Spinal cord (tissue), 10 donors: ENCODE results near the gene DRAP1. TPM values are rescaled to one million over a fixed set of nuclear protein-coding genes. Genes with fewer than 3 reads are reported as not detected.

Experiments
- DNase-seq, 6 donors: peaks; one replicate each; pipeline versions ENCODE4 v3.0.0 to v3.0.0-alpha.2; 2013 to 2015; ENCODE audit warnings: low spot score in 6 of 6, low read depth in 4 of 6
- H3K27ac ChIP-seq: one replicate; pipeline ENCODE4 v1.5.1; 2013; ENCODE audit warnings: low read depth, low read length, control low read depth
- H3K27me3 ChIP-seq: one replicate; pipeline ENCODE4 v1.6.1; 2013; ENCODE audit warnings: low read length; ENCODE audit not compliant: control insufficient read depth, insufficient read depth
- H3K36me3 ChIP-seq: one replicate; pipeline ENCODE4 v1.6.1; 2013; ENCODE audit warnings: low read length; ENCODE audit not compliant: control insufficient read depth, insufficient read depth
- H3K4me1 ChIP-seq: one replicate; pipeline ENCODE4 v1.6.1; 2013; ENCODE audit warnings: low read length; ENCODE audit not compliant: control insufficient read depth, insufficient read depth
- H3K4me3 ChIP-seq: one replicate; pipeline ENCODE4 v1.5.1; 2013; ENCODE audit warnings: low read depth, low read length, control low read depth
- H3K9me3 ChIP-seq: one replicate; pipeline ENCODE4 v1.6.1; 2013; ENCODE audit warnings: low read length; ENCODE audit not compliant: control insufficient read depth, insufficient read depth
- WGBS: methylation state at CpG from one replicate; pipeline ENCODE4 v1.1.5; 2013; ENCODE audit warnings: missing lambda C conversion rate; ENCODE audit not compliant: insufficient coverage; 5-methylcytosine and 5-hydroxymethylcytosine counted together
- long read RNA-seq, 4 donors: transcript quantifications; one replicate each; lab custom pipeline, GENCODE V29; 2026
- polyA plus RNA-seq, 2 donors: library from polyadenylated mRNA; unstranded; fragments of 120-200 nt; gene quantifications; one replicate each; pipeline ENCODE4 v1.2.1, GENCODE V29; 2013; ENCODE audit not compliant: insufficient read length in 2 of 2
- total RNA-seq, 2 donors: library from RNA; depleted of rRNA in 1 of 2; stranded (reverse); fragments of 120-200 nt in 1 of 2; fragments of >200 nt in 1 of 2; gene quantifications; one replicate each; pipeline versions ENCODE4 v1.2.3 to v1.2.4, GENCODE V29; 2013 to 2014
- donor health status: healthy.

The DRAP1 gene
- total RNA-seq, result 100 to 1,000 TPM in 1 of 2 donors, 10 to 100 TPM in 1; 46.4 to 127 TPM
- polyA plus RNA-seq, result 100 to 1,000 TPM; 178 to 183 TPM
- long read RNA-seq, donor 1, transcript DRAP1-201 (7 exons, 989 nt), result major isoform, 99 of 149 reads
- long read RNA-seq, donor 1, transcript DRAP1-208 (6 exons, 751 nt), result minor isoform, 11 of 149 reads
- long read RNA-seq, donor 1, transcript DRAP1-209 (4 exons, 453 nt), result minor isoform, 17 of 149 reads
- long read RNA-seq, donor 1, transcript DRAP1-203 (1 exons, 474 nt), result minor isoform, 9 of 149 reads
- long read RNA-seq, donor 1, partial matches to known transcripts, result 6 of 149 reads
- long read RNA-seq, donor 1, other reads (novel, unspliced or antisense), result 0 of 149 reads
- long read RNA-seq, donor 2, transcript DRAP1-208 (6 exons, 751 nt), result minor isoform, 5 of 76 reads
- long read RNA-seq, donor 2, transcript DRAP1-206 (3 exons, 837 nt), result minor isoform, 8 of 76 reads
- long read RNA-seq, donor 2, transcript DRAP1-209 (4 exons, 453 nt), result minor isoform, 6 of 76 reads
- long read RNA-seq, donor 2, transcript DRAP1-201 (7 exons, 989 nt), result major isoform, 50 of 76 reads
- long read RNA-seq, donor 2, partial matches to known transcripts, result 6 of 76 reads
- long read RNA-seq, donor 2, other reads (novel, unspliced or antisense), result 0 of 76 reads
- long read RNA-seq, donor 3, transcript DRAP1-209 (4 exons, 453 nt), result minor isoform, 9 of 60 reads
- long read RNA-seq, donor 3, transcript DRAP1-201 (7 exons, 989 nt), result major isoform, 45 of 60 reads
- long read RNA-seq, donor 3, partial matches to known transcripts, result 0 of 60 reads
- long read RNA-seq, donor 3, other reads (novel, unspliced or antisense), result 0 of 60 reads
- long read RNA-seq, donor 4, transcript DRAP1-206 (3 exons, 837 nt), result minor isoform, 9 of 135 reads
- long read RNA-seq, donor 4, transcript DRAP1-208 (6 exons, 751 nt), result minor isoform, 7 of 135 reads
- long read RNA-seq, donor 4, transcript DRAP1-201 (7 exons, 989 nt), result major isoform, 84 of 135 reads
- long read RNA-seq, donor 4, transcript DRAP1-209 (4 exons, 453 nt), result minor isoform, 18 of 135 reads
- long read RNA-seq, donor 4, partial matches to known transcripts, result 11 of 135 reads
- long read RNA-seq, donor 4, other reads (novel, unspliced or antisense), result 0 of 135 reads

DNA sequence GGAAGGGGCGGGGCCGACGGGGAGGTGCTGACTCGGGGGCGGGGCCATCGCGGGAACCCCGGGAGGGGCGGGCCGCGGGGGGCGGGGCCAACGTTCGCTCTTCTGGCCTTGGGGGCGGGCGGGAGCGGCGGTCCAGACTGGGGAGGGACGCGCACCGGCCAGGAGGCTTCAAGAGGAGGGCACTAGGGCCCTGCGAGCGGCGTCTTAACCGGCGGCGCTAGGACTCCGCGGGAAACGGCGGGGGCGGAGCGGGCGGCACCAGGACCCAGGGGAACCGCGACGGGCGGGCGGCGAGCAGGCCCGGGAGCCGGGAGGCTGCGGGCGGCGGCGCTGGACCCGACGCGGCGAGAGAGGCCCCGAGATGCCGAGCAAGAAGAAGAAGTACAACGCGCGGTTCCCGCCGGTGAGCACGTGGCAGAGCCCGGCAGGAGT, at the start of gene DRAP1:
Gene DRAP1, plus strand, starts transcription at position 286 of the 432 bp plus-strand sequence. Its CDS starts 76 bp downstream, at position 362.
- Histone ChIP-seq H3K9me3 (no peaks in the 10 kb centered on the region), H3K4me3 (peak within 1 kb of the TSS; percentile 89), H3K27ac (peak within 1 kb of the TSS; percentile 71), H3K36me3 (peaks cover 55% of the 10 kb centered on the region), H3K4me1 (peaks cover 49% of the 10 kb centered on the region), H3K27me3 (no peaks in the 10 kb centered on the region)
- under 1% methylated on average over 59 of the region's 59 CpGs for WGBS
- peak; percentile 82 to 99 (median 96) for DNase-seq

DNA sequence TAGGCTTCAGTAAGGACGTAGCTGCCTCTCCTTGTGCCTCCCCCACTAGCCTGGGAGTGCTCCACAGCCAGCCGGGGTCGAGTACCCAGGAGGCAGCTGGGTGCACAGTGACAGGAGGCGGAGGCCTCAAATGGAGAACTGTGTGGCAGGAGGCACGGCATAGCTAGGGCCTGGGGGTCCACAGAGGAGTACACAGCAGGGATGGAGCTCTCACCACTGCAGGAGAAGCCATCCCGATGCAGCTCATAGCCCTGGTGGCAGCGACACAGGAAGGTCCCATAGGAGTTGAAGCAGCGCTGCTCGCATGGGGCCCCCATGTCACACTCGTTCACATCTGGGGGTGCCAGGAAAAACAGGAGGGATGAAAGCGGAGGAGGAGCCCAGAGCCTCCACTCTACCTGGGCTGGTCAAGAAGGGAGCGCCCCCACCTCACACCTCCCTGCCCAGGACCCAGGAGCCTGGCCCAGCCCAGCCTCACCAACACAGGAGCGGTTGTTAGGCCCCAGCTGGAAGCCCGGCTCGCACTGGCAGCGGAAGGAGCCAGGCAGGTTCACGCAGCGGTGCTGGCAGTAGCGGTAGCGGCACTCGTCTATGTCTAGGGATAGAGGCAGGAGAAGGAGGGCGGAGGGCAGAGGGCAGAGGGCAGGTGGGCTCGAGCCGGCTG, 49.5 kb upstream of the DRAP1 start:
- WGBS, result 82% methylated on average over 19 of the region's 24 CpGs
- peaks cover 58% of the 10 kb centered on the region for H3K36me3 ChIP-seq

DNA sequence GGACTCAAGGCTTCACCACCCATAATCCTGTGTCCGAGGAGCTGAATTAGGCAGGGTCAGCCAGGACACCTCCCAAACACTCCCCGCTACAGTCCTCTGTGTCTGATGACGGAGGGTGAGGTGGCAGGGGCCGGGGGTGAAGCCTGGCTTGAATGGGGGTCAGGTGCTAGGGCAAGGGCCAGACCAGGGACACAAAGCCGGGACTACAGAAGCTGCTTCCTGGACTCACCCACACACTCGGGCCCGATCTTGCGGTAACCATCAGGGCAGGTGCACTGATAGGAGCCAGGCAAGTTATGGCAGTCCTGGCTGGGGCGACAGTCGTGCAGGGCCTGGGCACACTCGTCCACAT, 48.9 kb upstream of the DRAP1 start:
- H3K4me1 ChIP-seq, result peaks cover 39% of the 10 kb centered on the region

More for the DNA sequence above, 49.5 kb upstream of the DRAP1 start:
- no peak overlapping the region for H3K4me3 ChIP-seq
- no peak overlapping the region for H3K27ac ChIP-seq
- H3K4me1 ChIP-seq, result peaks cover 39% of the 10 kb centered on the region
- H3K9me3 ChIP-seq, result no peaks in the 10 kb centered on the region
- DNase-seq, result no peak
- no peaks in the 10 kb centered on the region for H3K27me3 ChIP-seq

GRCh38 chr11:65870706-65871681, 48.2 kb upstream of the DRAP1 start:
- peaks cover 39% of the 10 kb centered on the region for H3K4me1 ChIP-seq
- H3K27ac ChIP-seq, result no peak overlapping the region
- H3K9me3 ChIP-seq, result no peaks in the 10 kb centered on the region
- H3K36me3 ChIP-seq, result peaks cover 46% of the 10 kb centered on the region
- DNase-seq, result no peak
- H3K4me3 ChIP-seq, result no peak overlapping the region
- H3K27me3 ChIP-seq, result no peaks in the 10 kb centered on the region
- WGBS, result 78% methylated on average over 20 of the region's 24 CpGs

More for the DNA sequence above, 48.9 kb upstream of the DRAP1 start:
- no peak overlapping the region for H3K4me3 ChIP-seq
- H3K36me3 ChIP-seq, result peaks cover 53% of the 10 kb centered on the region
- WGBS, result 92% methylated on average over 9 of the region's 11 CpGs
- no peaks in the 10 kb centered on the region for H3K9me3 ChIP-seq
- no peak for DNase-seq
- no peaks in the 10 kb centered on the region for H3K27me3 ChIP-seq
- no peak overlapping the region for H3K27ac ChIP-seq

DNA sequence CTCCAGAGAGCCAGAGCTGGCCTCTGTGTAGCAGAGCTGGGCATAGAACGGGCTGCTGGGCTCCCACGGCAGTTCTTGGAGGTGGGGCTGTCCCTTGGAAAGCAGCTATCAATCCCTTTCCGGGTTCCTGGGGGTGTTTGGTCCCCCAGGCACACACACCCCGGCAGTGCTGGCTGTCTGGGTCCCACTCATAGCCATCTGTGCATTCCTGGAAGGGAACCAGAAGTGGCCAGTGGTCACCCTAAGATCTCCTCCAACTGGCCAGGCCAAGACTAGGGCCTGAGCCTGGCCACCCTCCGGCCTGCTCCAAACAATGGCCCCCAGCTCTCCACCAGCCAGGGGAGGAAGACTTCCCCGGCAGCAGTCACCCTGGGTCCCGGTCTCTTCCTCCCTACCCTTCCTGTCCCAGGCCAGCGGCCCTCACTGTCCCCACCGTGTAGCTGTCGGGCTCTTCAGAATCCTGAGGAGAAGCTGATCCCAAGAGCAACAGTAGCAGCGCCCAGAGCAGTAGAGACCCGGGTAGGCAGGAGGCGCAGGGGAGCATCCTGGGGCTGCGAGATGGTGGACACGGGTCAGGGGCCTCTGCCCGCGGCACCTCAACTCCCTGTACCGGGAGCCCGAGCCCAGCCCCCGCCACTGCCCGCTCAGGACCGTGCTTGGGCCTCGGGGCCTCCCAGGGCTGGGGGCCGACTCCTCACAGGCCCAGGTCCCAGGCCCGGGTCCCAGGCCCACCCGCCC, 47.2 kb upstream of the DRAP1 start:
- H3K4me1 ChIP-seq, result peaks cover 39% of the 10 kb centered on the region
- DNase-seq, result peak in 1 of 6 donors; percentile 41
- no peaks in the 10 kb centered on the region for H3K27me3 ChIP-seq
- H3K27ac ChIP-seq, result peak overlapping the region; percentile 58
- H3K4me3 ChIP-seq, result peak overlapping the region; percentile 46
- H3K36me3 ChIP-seq, result peaks cover 38% of the 10 kb centered on the region
- WGBS, result 20% methylated on average over 26 of the region's 26 CpGs
- H3K9me3 ChIP-seq, result no peaks in the 10 kb centered on the region

DNA sequence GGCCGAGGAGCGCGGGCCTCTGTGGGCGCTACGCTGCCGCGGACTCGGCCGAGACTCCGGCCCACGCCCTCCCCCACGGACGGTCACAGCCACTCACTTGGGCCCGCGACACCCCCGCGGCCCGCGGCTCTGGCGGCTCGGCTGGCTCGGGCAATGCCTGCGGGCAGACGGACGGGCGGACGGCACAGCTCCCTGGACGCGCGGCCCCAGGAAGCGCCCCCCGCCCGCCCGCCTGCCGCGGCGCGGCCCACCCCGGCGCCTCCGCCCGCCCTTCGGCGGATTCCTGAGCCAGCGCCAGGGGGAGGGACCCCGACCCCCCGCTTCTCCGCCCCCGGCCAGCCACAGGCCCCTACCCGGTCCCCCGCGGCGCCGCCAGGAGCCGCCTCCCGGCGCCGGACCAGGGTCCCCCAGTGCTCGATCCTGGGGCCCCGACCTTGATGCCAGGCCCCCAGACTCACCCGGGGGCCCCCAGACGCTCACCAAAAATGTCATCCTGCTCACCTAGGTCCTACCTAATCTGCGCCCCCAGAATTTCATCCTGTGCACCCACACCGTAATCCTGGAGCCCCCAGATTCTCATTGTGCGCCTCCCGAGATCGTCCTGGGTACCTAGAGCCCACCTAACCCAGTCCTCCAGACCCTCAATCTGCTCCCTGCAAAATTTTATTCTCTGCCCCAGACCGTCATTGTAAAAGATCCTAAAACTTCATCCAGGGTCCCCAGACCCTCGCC, 46.5 kb upstream of the DRAP1 start, which contains the start of gene EFEMP2:
Gene EFEMP2, minus strand, starts transcription at position 215 of the 732 bp plus-strand sequence. CDS start 446 bp downstream, outside the sequence.
- Histone ChIP-seq H3K27me3 (no peaks in the 10 kb centered on the region), H3K4me1 (peaks cover 39% of the 10 kb centered on the region), H3K9me3 (no peaks in the 10 kb centered on the region), H3K36me3 (peaks cover 31% of the 10 kb centered on the region), H3K4me3 (peak within 1 kb of the TSS; percentile 51), H3K27ac (peak within 1 kb of the TSS; percentile 89)
- WGBS, result under 1% methylated on average over 69 of the region's 69 CpGs
- DNase-seq, result peak in 2 of 6 donors; percentile 51 to 75

DNA sequence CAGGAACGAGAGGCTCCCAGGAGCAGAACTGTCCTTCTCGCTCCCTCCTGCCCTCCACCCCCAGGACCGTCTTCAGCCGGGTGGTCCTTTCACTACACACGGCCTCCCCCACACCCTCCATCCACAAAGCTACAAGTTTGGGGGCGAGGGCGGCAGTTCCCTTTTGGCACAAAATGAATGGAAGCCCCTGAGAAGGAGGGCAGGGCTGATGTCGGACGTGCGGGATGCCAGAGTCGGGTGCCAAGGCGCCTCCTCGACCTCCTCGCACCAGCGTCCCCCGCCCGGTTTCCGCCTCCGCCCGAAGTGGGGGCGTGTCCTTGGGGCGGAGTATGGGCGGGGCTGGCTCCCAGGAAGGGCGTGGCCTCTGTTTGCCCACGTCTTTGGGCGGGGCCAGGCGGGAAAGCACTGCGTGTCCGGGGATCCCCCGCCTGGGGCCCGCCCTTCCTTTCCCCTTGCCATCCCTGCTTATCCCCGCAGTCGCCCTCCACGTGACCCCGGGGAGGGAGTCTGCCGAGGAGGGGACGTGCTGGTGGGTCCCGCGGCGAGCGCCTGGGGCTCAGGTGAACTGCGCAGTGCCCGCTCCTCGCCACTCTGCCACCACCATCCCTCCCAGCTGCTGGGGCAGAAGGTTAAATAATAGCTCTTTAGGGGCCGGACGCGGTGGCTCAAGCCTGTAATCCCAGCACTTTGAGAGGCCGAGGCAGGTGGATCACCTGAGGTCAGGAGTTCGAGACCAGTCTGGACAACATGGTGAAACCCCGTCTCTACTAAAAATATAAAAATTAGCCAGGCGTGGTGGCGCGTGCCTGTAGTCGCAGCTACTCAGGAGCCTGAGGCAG, 45.7 kb upstream of the DRAP1 start:
- Histone ChIP-seq H3K27me3 (no peaks in the 10 kb centered on the region), H3K4me1 (peaks cover 35% of the 10 kb centered on the region), H3K9me3 (no peaks in the 10 kb centered on the region), H3K36me3 (peaks cover 24% of the 10 kb centered on the region), H3K4me3 (peak overlapping the region; percentile 51), H3K27ac (peak overlapping the region; percentile 89)
- peak; percentile 63 to 96 (median 77) for DNase-seq
- under 1% methylated on average over 44 of the region's 54 CpGs for WGBS
